ENCODE data around the gene NALCN.

DNA sequence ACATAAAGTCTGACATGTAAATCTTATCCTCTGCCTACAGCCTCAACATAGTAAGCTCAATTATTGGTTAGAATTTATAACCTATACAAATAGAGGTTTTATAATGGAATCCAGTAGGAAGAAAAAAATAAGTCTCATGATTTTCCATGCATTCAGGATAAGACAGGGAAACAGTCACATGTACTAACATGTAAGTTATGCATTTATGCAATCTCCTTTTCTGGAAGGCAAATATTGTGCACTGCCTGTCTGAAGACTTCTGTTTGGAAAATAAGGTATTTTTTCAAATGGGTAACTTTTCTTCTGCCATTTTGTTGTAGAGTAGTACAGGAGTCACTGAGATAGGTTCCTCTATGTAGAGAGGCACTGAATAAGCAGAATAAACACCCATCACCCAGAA lies 92.7 kb downstream of the NALCN start:
- no peak for TF ChIP-seq POLR2A (IDR thresholded peaks at IDR 0.05)
- no peak for TF ChIP-seq CTCF (IDR thresholded peaks at IDR 0.05 in 4 of 5, conservative IDR thresholded peaks at IDR 0.05 in 1 of 5)

All from gastrocnemius medialis (tissue), 4 donors.